Measurements from ENCODE around the gene ANTXR2. TPM values are rescaled to one million over a fixed set of nuclear protein-coding genes. Genes with fewer than 3 reads are reported as not detected.
"Not testable (repeated sequence)": the region's sequence is repeated elsewhere in the genome, so short reads cannot be mapped to it uniquely, and the experiment has no call there.

ANTXR2 gene
- 10 to 100 TPM; 24.5 to 86.0 (median 33.7) TPM for total RNA-seq
- long read RNA-seq, full-length matches to known transcripts = 7 of 10 reads
- long read RNA-seq, partial matches to known transcripts = 1 of 10 reads
- long read RNA-seq, other reads (novel, unspliced or antisense) = 2 of 10 reads

GRCh38 chr4:80072744-80073472, at the start of gene ANTXR2:
Gene ANTXR2, minus strand, starts transcription at chr4:80073229. Its CDS starts 669 bp downstream, at chr4:80072560.
- 0% methylated on average over 14 of the region's 52 CpGs for WGBS (ENCODE audit: insufficient coverage, low coverage, low lambda C conversion rate, missing lambda C conversion rate)
- ATAC-seq = peak; percentile 89 to 98 (median 93)
- peak; percentile 93 to 96 (median 96) for DNase-seq
- Histone ChIP-seq H3K36me3 (peaks cover 0 to 5% (median 0%) of the 10 kb centered on the region in 4 donors), H3K4me3 (peak within 1 kb of the TSS; percentile 82 to 94 (median 93)), H3K27ac (peak within 1 kb of the TSS; percentile 93 to 94 (median 93)), H3K4me1 (peaks cover 0 to 37% (median 9%) of the 10 kb centered on the region in 4 donors), H3K27me3 (no peaks in the 10 kb centered on the region), H3K9me3 (no peaks in the 10 kb centered on the region)
- TF ChIP-seq POLR2A (IDR thresholded peaks at IDR 0.05) = peak; percentile 93
- TF ChIP-seq CTCF (IDR thresholded peaks at IDR 0.05) = no peak
- intact Hi-C loops (cut with DNase I) = no loop called here

GRCh38 chr4:80121815-80122214, 48.8 kb upstream of the ANTXR2 start:
- H3K36me3 ChIP-seq; H3K4me3 ChIP-seq; H3K27ac ChIP-seq; H3K27me3 ChIP-seq; H3K9me3 ChIP-seq; intact Hi-C loops (cut with DNase I); DNase-seq; ATAC-seq; H3K4me1 ChIP-seq: not testable (repeated sequence)
- 87% methylated on average over 3 of the region's 3 CpGs for WGBS (ENCODE audit: insufficient coverage, low coverage, low lambda C conversion rate, missing lambda C conversion rate)

- H3K27me3 ChIP-seq; DNase-seq; H3K4me1 ChIP-seq; ATAC-seq; H3K27ac ChIP-seq; intact Hi-C loops (cut with DNase I); H3K36me3 ChIP-seq; H3K4me3 ChIP-seq; H3K9me3 ChIP-seq: not testable (repeated sequence)
- WGBS (ENCODE audit: insufficient coverage, low coverage, low lambda C conversion rate, missing lambda C conversion rate) = 72% methylated on average over 3 of the region's 3 CpGs
Observed at GRCh38 chr4:80119620-80120019, 46.6 kb upstream of the ANTXR2 start.

GRCh38 chr4:80116516-80116915, 43.5 kb upstream of the ANTXR2 start:
- no peak for TF ChIP-seq CTCF (IDR thresholded peaks at IDR 0.05)
- WGBS (ENCODE audit: insufficient coverage, low coverage, low lambda C conversion rate, missing lambda C conversion rate) = 44% methylated on average over 1 of the region's 1 CpG

GRCh38 chr4:80115368-80116181, 42.5 kb upstream of the ANTXR2 start:
- TF ChIP-seq CTCF (IDR thresholded peaks at IDR 0.05) (no peak), POLR2A (IDR thresholded peaks at IDR 0.05) (no peak)

More at GRCh38 chr4:80116516-80116915, 43.5 kb upstream of the ANTXR2 start:
- Histone ChIP-seq H3K27ac (no peak overlapping the region), H3K9me3 (no peaks in the 10 kb centered on the region), H3K4me1 (peaks cover 0 to 8% (median 0%) of the 10 kb centered on the region in 4 donors), H3K36me3 (no peaks in the 10 kb centered on the region), H3K4me3 (no peak overlapping the region), H3K27me3 (no peaks in the 10 kb centered on the region)
- no peak for DNase-seq
- intact Hi-C loops (cut with DNase I) = no loop called here
- ATAC-seq = no peak

More at GRCh38 chr4:80115368-80116181, 42.5 kb upstream of the ANTXR2 start:
- WGBS (ENCODE audit: insufficient coverage, low coverage, low lambda C conversion rate, missing lambda C conversion rate) = no CpG with 5 or more reads among the region's 8 CpGs
- ATAC-seq = peak in 1 of 4 donors; percentile 71
- Histone ChIP-seq H3K27me3 (no peaks in the 10 kb centered on the region), H3K27ac (no peak overlapping the region), H3K36me3 (no peaks in the 10 kb centered on the region), H3K9me3 (no peaks in the 10 kb centered on the region), H3K4me1 (peaks cover 0 to 8% (median 0%) of the 10 kb centered on the region in 4 donors), H3K4me3 (no peak overlapping the region)
- no peak for DNase-seq
- intact Hi-C loops (cut with DNase I) = no loop called here

Measured in right lobe of liver (tissue), 6 donors.